ENCODE data around the gene TEX55. TPM values are rescaled to one million over a fixed set of nuclear protein-coding genes. Genes with fewer than 3 reads are reported as not detected.

Gene TEX55
- total and polyA plus RNA-seq, 8 donors: not detected

DNA sequence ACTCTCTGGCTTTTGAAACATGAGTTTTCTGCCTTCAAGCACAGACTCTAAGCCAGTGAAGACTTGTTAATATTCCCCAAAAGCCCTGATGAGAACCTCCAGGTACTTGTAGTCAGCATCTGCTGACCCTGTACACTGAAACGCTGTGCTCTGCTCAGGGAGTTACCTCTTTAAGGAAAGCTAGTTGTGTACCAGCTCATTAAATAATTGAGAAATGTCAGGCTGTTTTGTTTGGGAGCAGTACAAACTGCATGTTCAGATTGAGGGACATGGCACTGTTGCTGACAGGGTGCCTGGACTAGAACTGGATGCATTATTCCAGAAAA lies 49.1 kb downstream of the TEX55 start:
- no peak for TF ChIP-seq EP300 (IDR thresholded peaks at IDR 0.05)
- TF ChIP-seq POLR2AphosphoS5 (IDR thresholded peaks at IDR 0.05): no peak
- TF ChIP-seq, protein P1, sequence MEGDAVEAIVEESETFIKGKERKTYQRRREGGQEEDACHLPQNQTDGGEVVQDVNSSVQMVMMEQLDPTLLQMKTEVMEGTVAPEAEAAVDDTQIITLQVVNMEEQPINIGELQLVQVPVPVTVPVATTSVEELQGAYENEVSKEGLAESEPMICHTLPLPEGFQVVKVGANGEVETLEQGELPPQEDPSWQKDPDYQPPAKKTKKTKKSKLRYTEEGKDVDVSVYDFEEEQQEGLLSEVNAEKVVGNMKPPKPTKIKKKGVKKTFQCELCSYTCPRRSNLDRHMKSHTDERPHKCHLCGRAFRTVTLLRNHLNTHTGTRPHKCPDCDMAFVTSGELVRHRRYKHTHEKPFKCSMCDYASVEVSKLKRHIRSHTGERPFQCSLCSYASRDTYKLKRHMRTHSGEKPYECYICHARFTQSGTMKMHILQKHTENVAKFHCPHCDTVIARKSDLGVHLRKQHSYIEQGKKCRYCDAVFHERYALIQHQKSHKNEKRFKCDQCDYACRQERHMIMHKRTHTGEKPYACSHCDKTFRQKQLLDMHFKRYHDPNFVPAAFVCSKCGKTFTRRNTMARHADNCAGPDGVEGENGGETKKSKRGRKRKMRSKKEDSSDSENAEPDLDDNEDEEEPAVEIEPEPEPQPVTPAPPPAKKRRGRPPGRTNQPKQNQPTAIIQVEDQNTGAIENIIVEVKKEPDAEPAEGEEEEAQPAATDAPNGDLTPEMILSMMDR (IDR thresholded peaks at IDR 0.05): no peak
- no peak for TF ChIP-seq POLR2A (IDR thresholded peaks at IDR 0.05)
- no peaks in the 10 kb centered on the region for H3K36me3 ChIP-seq
- intact Hi-C loops (cut with DNase I; ENCODE audit: low total_unique reads): no loop called here
- WGBS, 5 donors: 61 to 81% (median 71%) methylated on average over 1 of the region's 1 CpG
- no peak overlapping the region for H3K4me3 ChIP-seq
- DNase-seq: no peak
- no peaks in the 10 kb centered on the region for H3K27me3 ChIP-seq
- H3K27ac ChIP-seq: no peak overlapping the region
- no peaks in the 10 kb centered on the region for H3K9me3 ChIP-seq
- no peaks in the 10 kb centered on the region for H3K4me1 ChIP-seq

DNA sequence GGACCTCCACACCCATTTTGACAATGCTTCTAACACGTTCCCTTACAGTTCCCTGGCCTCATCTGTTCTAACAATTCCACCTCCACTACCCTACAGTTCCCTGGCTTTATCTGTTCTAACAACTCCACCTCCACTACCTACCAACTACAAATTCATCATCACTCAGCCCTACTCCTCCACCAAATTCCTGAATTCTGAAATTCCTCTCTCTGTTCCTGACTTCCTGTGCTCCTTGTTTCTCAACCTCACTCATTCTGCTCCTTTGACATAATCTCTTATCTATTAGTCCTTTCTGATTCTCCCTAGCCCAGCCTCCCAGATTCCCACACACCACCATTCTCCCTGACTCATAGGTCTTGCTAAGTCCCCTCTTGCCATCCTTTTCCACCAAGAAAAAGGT lies 49.9 kb downstream of the TEX55 start:
- Histone ChIP-seq H3K27me3 (no peaks in the 10 kb centered on the region), H3K9me3 (no peaks in the 10 kb centered on the region), H3K36me3 (no peaks in the 10 kb centered on the region), H3K4me3 (no peak overlapping the region), H3K4me1 (no peaks in the 10 kb centered on the region), H3K27ac (no peak overlapping the region)
- TF ChIP-seq, protein P1 (IDR thresholded peaks at IDR 0.05): no peak
- no peak for TF ChIP-seq POLR2A (IDR thresholded peaks at IDR 0.05)
- TF ChIP-seq EP300 (IDR thresholded peaks at IDR 0.05): no peak
- TF ChIP-seq POLR2AphosphoS5 (IDR thresholded peaks at IDR 0.05): no peak
- no peak for DNase-seq
- WGBS, 5 donors: 55 to 94% (median 75%) methylated on average over 1 of the region's 1 CpG
- intact Hi-C loops (cut with DNase I; ENCODE audit: low total_unique reads): no loop called here

Other genes starting within 250 kb of the TEX55 start
- 10 to 100 TPM in 1 of 5 donors, 1 to 10 TPM in 1, under 1 TPM in 1, not detected in 2; 0.58 to 77.7 (median 9.5) TPM for gene IGSF11, start 111.3 kb upstream of the TEX55 start, total RNA-seq
- gene IGSF11, start 111.3 kb upstream of the TEX55 start, polyA plus RNA-seq: under 1 TPM in 1 of 3 donors, not detected in 2; 0.55 TPM
- gene UPK1B, start 27.4 kb downstream of the TEX55 start, total RNA-seq: 10 to 100 TPM in 1 of 5 donors, not detected in 4; 61.1 TPM
- gene UPK1B, start 27.4 kb downstream of the TEX55 start, polyA plus RNA-seq: 1 to 10 TPM in 2 of 3 donors, under 1 TPM in 1; 0.46 to 3.2 (median 1.4) TPM
- 10 to 100 TPM in 3 of 5 donors, 1 to 10 TPM in 2; 5.5 to 39.7 (median 16.1) TPM for gene B4GALT4, start 94.7 kb downstream of the TEX55 start, total RNA-seq
- 10 to 100 TPM; 12.0 to 14.6 (median 13.3) TPM for gene B4GALT4, start 94.7 kb downstream of the TEX55 start, polyA plus RNA-seq
- 100 to 1,000 TPM in 1 of 5 donors, 10 to 100 TPM in 2, 1 to 10 TPM in 2; 2.9 to 275 (median 14.1) TPM for gene ARHGAP31, start 148.2 kb downstream of the TEX55 start, total RNA-seq
- 1 to 10 TPM; 1.2 to 2.6 (median 2.1) TPM for gene ARHGAP31, start 148.2 kb downstream of the TEX55 start, polyA plus RNA-seq